SH-SY5Y (cell line): ENCODE results near the gene GNAT2.

Source experiments
- GATA2 ChIP-seq: IDR thresholded peaks from 2 replicates; pipeline ENCODE4 v1.6.1; 2011; ENCODE audit warnings: mild to moderate bottlenecking, low read depth, low read length
- GATA3 ChIP-seq: IDR thresholded peaks from 2 replicates; pipeline ENCODE4 v1.6.1; 2011; ENCODE audit warnings: low read depth, mild to moderate bottlenecking, low read length, moderate library complexity

- TF ChIP-seq GATA2 (no peak), GATA3 (no peak)
Measured at GRCh38 chr1:109630898-109631512, 11.6 kb upstream of the GNAT2 start.
